Mesothelial cell of epicardium (in vitro differentiated cells): ENCODE results near the gene HMMR. TPM values are rescaled to one million over a fixed set of nuclear protein-coding genes. Genes with fewer than 3 reads are reported as not detected.

Experiments
- DNase-seq, 2 experiments: peaks; one replicate each; pipeline ENCODE4 v3.0.0; 2021; ENCODE audit warnings: low spot score in 2 of 2; ENCODE audit not compliant: unreplicated experiment in 2 of 2
- H3K27ac Mint-ChIP-seq: 2 replicates; pipeline ENCODE4 v1.8.0; 2021; ENCODE audit warnings: mixed read lengths
- H3K27me3 Mint-ChIP-seq: 2 replicates; pipeline ENCODE4 v1.8.0; 2021; ENCODE audit warnings: low read depth, mixed read lengths
- H3K36me3 Mint-ChIP-seq: 2 replicates; pipeline ENCODE4 v1.8.0; 2021; ENCODE audit warnings: mixed read lengths
- H3K4me1 Mint-ChIP-seq: 2 replicates; pipeline ENCODE4 v1.8.0; 2021; ENCODE audit warnings: mixed read lengths
- H3K4me3 Mint-ChIP-seq: 2 replicates; pipeline ENCODE4 v1.8.0; 2021; ENCODE audit warnings: mild to moderate bottlenecking, moderate library complexity, mixed read lengths
- H3K9me3 Mint-ChIP-seq: 2 replicates; pipeline ENCODE4 v1.8.0; 2021; ENCODE audit warnings: mixed read lengths
- total RNA-seq: library from RNA; stranded (reverse); gene quantifications from 3 replicates; pipeline ENCODE4 v1.2.1, GENCODE V29; 2021
- TF ChIP-seq, protein P1 (sequence below): fragments of 200-600 bp; sonication (generic); IDR thresholded peaks from one replicate; pipeline ENCODE4 v1.5.0; 2021; ENCODE audit warnings: antibody characterized with exemption; ENCODE audit not compliant: unreplicated experiment

HMMR gene
- total RNA-seq, 1 donor from 2014 or later: 9.4 TPM

DNA sequence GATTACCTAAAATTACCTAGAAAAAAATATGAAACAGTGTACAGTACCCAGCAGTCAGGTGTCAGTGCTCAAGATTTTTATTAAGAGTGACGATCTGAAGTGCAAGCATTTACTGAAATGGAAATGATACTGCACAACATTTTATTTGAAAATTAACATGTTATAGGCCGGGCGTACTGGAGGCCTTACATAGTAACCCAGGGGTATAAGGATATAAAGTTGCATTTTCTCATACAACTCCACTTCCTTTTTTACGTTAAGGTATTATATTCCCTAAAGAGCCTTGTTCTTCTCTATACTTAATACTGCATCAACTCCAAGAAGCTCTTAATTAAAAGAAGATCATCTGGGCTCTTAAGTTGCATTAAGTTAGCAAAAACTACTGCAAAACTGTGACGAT lies 48.3 kb downstream of the HMMR start:
- TF ChIP-seq, protein P1, sequence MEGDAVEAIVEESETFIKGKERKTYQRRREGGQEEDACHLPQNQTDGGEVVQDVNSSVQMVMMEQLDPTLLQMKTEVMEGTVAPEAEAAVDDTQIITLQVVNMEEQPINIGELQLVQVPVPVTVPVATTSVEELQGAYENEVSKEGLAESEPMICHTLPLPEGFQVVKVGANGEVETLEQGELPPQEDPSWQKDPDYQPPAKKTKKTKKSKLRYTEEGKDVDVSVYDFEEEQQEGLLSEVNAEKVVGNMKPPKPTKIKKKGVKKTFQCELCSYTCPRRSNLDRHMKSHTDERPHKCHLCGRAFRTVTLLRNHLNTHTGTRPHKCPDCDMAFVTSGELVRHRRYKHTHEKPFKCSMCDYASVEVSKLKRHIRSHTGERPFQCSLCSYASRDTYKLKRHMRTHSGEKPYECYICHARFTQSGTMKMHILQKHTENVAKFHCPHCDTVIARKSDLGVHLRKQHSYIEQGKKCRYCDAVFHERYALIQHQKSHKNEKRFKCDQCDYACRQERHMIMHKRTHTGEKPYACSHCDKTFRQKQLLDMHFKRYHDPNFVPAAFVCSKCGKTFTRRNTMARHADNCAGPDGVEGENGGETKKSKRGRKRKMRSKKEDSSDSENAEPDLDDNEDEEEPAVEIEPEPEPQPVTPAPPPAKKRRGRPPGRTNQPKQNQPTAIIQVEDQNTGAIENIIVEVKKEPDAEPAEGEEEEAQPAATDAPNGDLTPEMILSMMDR: no peak
- Mint-ChIP-seq H3K27ac (peak overlapping the region; percentile 96), H3K4me3 (peak overlapping the region; percentile 55), H3K27me3 (no peaks in the 10 kb centered on the region), H3K4me1 (peaks cover 69% of the 10 kb centered on the region), H3K36me3 (peaks cover 10% of the 10 kb centered on the region), H3K9me3 (no peaks in the 10 kb centered on the region)
- no peak for DNase-seq

DNA sequence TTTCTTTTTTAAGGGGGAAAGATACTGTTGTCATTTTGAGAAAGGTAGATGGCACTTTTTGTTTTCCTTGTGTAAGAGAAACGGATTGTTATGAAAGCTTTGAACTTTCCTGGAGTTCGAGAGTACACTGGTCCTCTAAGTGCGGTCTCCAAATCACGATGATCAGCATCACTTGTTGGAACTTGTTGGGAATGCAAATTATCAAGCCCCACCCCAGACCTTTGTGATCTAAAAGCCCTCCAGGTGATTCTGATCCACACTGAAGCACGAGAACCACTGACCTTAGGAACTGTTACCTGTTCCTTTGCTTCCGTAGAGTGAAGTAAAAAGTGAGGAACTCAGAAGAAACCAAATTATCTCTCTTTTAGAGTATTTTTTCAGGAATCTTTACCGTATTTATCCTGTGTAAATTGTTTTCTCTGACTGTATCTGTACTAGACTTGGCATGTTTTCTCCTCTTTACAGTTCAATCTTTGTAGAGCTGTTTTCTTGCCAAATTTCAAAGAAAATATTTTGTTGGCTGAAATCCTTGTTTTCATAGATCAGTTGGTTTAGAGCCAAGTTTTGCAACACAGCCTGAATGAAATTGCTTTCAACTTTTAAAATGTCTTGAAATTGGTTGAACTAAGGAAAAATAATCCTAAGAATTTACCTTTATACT lies 49.0 kb downstream of the HMMR start:
- H3K4me3 Mint-ChIP-seq: peak overlapping the region; percentile 55
- DNase-seq: no peak
- H3K4me1 Mint-ChIP-seq: peaks cover 63% of the 10 kb centered on the region
- H3K27me3 Mint-ChIP-seq: no peaks in the 10 kb centered on the region
- TF ChIP-seq, protein P1: no peak
- peaks cover 12% of the 10 kb centered on the region for H3K36me3 Mint-ChIP-seq
- H3K27ac Mint-ChIP-seq: peak overlapping the region; percentile 96
- H3K9me3 Mint-ChIP-seq: no peaks in the 10 kb centered on the region

DNA sequence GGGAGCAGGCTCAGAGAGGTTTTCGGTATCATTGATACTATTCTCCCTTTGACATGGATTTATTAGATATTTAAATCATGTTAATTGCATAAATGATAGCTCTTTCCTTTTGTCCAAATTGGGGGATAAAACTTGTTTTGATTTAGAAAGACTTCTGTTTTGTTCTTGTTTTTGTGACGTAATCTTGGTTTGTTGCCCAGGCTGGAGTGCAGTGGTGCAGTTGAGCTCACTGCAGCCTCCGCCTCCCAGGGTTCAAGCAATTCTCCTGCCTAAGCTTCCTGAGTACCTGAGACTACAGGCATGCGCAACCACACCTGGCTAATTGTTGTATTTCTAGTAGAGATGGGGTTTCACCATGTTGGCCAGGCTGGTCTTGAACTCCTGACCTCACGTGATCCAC lies 52.1 kb downstream of the HMMR start:
- TF ChIP-seq, protein P1: no peak
- Mint-ChIP-seq H3K36me3 (peaks cover 29% of the 10 kb centered on the region), H3K9me3 (no peaks in the 10 kb centered on the region), H3K27me3 (no peaks in the 10 kb centered on the region), H3K27ac (peak overlapping the region; percentile 56), H3K4me1 (peaks cover 45% of the 10 kb centered on the region), H3K4me3 (no peak overlapping the region)
- DNase-seq: no peak

DNA sequence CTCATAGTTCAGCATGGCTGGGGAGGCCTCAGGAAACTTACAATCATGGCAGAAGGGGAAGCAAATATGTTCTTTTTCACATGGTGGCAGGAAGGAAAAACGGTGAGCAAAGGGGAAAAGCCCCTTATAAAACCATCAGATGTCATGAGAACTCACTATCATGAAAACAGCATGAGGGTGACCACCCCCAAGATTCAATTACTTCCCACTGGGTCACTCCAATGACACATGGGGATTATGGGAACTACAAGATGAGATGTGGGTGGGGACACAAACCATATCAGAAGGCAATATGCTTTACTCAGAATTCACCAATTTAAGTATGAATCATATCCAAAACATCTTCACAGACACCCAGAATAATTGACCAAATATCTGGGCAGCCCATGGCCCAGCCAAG lies 64.7 kb downstream of the HMMR start:
- peaks cover 22% of the 10 kb centered on the region for H3K36me3 Mint-ChIP-seq
- no peak overlapping the region for H3K27ac Mint-ChIP-seq
- H3K9me3 Mint-ChIP-seq: peaks cover 28% of the 10 kb centered on the region
- DNase-seq: no peak
- TF ChIP-seq, protein P1: no peak
- H3K4me1 Mint-ChIP-seq: no peaks in the 10 kb centered on the region
- peaks cover 4% of the 10 kb centered on the region for H3K27me3 Mint-ChIP-seq
- H3K4me3 Mint-ChIP-seq: no peak overlapping the region

DNA sequence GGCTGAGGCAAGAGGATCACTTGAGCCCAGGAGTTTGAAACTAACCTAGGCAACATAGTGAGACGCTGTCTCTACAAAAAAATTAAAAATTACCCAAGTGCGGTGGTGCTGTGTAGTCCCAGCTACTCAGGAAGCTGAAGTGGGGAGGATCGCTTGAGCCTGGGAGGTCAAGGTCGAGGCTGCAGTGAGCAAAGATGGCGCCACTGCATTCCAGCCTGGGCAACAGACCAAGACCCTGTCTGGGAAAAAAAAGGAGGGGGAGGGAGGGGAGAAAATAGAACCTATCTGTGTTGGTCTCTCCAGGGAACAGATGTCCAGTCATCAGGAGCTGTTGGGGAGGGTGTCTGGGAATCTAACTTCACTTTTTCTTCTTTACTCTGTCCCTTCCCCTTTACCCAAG lies 69.3 kb downstream of the HMMR start:
- no peak overlapping the region for H3K27ac Mint-ChIP-seq
- DNase-seq: no peak
- TF ChIP-seq, protein P1: no peak
- peaks cover 8% of the 10 kb centered on the region for H3K36me3 Mint-ChIP-seq
- H3K9me3 Mint-ChIP-seq: peaks cover 23% of the 10 kb centered on the region
- H3K4me1 Mint-ChIP-seq: peaks cover 21% of the 10 kb centered on the region
- peaks cover 19% of the 10 kb centered on the region for H3K27me3 Mint-ChIP-seq
- H3K4me3 Mint-ChIP-seq: no peak overlapping the region

DNA sequence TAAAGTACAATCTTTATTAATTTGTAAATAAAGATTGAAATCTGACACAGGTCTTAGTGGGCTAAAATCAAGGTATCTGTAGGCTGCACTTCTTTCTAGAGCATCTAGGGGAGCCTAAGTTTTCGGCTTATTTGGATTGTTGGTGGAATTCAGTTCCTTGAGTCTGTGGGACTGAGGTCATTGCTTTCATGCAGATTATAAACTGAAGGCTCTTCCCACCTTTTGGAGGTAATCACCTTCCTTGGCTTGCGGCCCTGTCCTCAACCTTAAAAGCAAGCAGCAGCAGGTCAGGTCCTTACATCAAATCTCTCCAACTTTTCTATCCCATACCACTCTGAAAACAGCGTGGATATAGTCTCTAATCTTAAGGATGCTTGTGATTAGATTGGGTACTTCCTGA lies 70.8 kb downstream of the HMMR start:
- Mint-ChIP-seq H3K9me3 (peaks cover 9% of the 10 kb centered on the region), H3K27me3 (peaks cover 30% of the 10 kb centered on the region), H3K36me3 (peaks cover 1% of the 10 kb centered on the region), H3K27ac (no peak overlapping the region), H3K4me1 (peaks cover 21% of the 10 kb centered on the region), H3K4me3 (no peak overlapping the region)
- DNase-seq: no peak
- TF ChIP-seq, protein P1: no peak
